CD4-positive, alpha-beta T cell (primary cell): ENCODE results near the gene DOP1A. TPM values are rescaled to one million over a fixed set of nuclear protein-coding genes. Genes with fewer than 3 reads are reported as not detected.

ENCODE experiments used
- ATAC-seq: fragments of 200-7000 bp; cut with Tn5 transposase; one replicate; pipeline ENCODE4 v1.10.0; 2022; ENCODE audit warnings: mild to moderate bottlenecking; ENCODE audit not compliant: poor library complexity
- CTCF ChIA-PET: fragments of 350-600 bp; sonication (Branson Sonifier 250); formaldehyde crosslinking; loops from one replicate; lab custom pipeline; 2021; ENCODE audit warnings: antibody characterized with exemption, inconsistent platforms; lab: Charles Lee
- POLR2A ChIA-PET: fragments of 350-600 bp; sonication (Branson Sonifier 250); formaldehyde crosslinking; loops from one replicate; lab custom pipeline; 2021; ENCODE audit warnings: antibody characterized with exemption, inconsistent platforms; lab: Charles Lee
- DNase-seq, 14 experiments: peaks; one replicate each; pipeline ENCODE4 v3.0.0-alpha.2; 2013 to 2020; ENCODE audit warnings: mixed read lengths in 2 of 14
- H3K27ac ChIP-seq, 2 donors: one replicate each; pipeline versions ENCODE4 v1.5.1 to v1.7.0; 2013; ENCODE audit warnings: low read length in 2 of 2, low read depth in 1 of 2, mild to moderate bottlenecking in 1 of 2
- H3K27me3 ChIP-seq, 2 experiments: 1 replicate in 1 of 2; 2 replicates in 1 of 2; pipeline versions ENCODE4 v1.6.1 to v1.7.0; 2013; ENCODE audit warnings: low read length in 2 of 2, control low read depth in 1 of 2, mild to moderate bottlenecking in 1 of 2, moderate library complexity in 1 of 2; ENCODE audit not compliant: insufficient read depth in 2 of 2, control insufficient read depth in 1 of 2
- H3K36me3 ChIP-seq: one replicate; pipeline ENCODE4 v1.6.1; 2013; ENCODE audit warnings: low read length, control low read depth; ENCODE audit not compliant: insufficient read depth
- H3K4me1 ChIP-seq: one replicate; pipeline ENCODE4 v1.6.1; 2013; ENCODE audit warnings: low read length, control low read depth; ENCODE audit not compliant: insufficient read depth
- H3K4me3 ChIP-seq: one replicate; pipeline ENCODE4 v1.5.1; 2013; ENCODE audit warnings: mild to moderate bottlenecking, low read length, moderate library complexity
- H3K9me3 ChIP-seq, 2 experiments: 1 replicate in 1 of 2; 2 replicates in 1 of 2; pipeline versions ENCODE4 v1.6.1 to v1.7.0; 2013; ENCODE audit warnings: low read length in 2 of 2, mild to moderate bottlenecking in 2 of 2, control low read depth in 1 of 2, moderate library complexity in 1 of 2; ENCODE audit not compliant: control insufficient read depth in 1 of 2, insufficient read depth in 1 of 2
- H3K27ac Mint-ChIP-seq: one replicate; pipeline ENCODE4 v1.8.0; 2020; ENCODE audit warnings: mixed read lengths
- H3K27me3 Mint-ChIP-seq: one replicate; pipeline ENCODE4 v1.8.0; 2021; ENCODE audit warnings: mixed read lengths
- H3K36me3 Mint-ChIP-seq: one replicate; pipeline ENCODE4 v1.8.0; 2021; ENCODE audit warnings: low read depth, mixed read lengths
- H3K4me1 Mint-ChIP-seq: one replicate; pipeline ENCODE4 v1.8.0; 2021; ENCODE audit warnings: low read depth, mixed read lengths
- H3K4me3 Mint-ChIP-seq: one replicate; pipeline ENCODE4 v1.8.0; 2020; ENCODE audit warnings: mild to moderate bottlenecking, mixed read lengths
- H3K9me3 Mint-ChIP-seq: one replicate; pipeline ENCODE4 v1.8.0; 2020; ENCODE audit warnings: mixed read lengths
- intact Hi-C, 2 experiments: fragments of 100-400 bp; cut with DNase I in 1 of 2; cut with micrococcal nuclease in 1 of 2; formaldehyde crosslinking; loops; one replicate each; pipeline versions ENCODE4 v1.15.1 to v1.9.0; 2023 to 2025; cut with DNase I, micrococcal nuclease
- total RNA-seq, 174 experiments: library from RNA in 2 of 174; stranded (reverse) in 2 of 174; gene quantifications; one replicate each; pipeline ENCODE4 v1.2.3 and lab custom pipeline; 2021 to 2026
- TF ChIP-seq, protein P1 (sequence below): fragments of 200-600 bp; IDR thresholded peaks from one replicate; pipeline ENCODE4 v1.8.0; 2022; ENCODE audit warnings: antibody characterized with exemption, mild to moderate bottlenecking

DOP1A gene
- total RNA-seq, 2 experiments from 2014 or later, result 15.6 to 15.8 TPM

DNA sequence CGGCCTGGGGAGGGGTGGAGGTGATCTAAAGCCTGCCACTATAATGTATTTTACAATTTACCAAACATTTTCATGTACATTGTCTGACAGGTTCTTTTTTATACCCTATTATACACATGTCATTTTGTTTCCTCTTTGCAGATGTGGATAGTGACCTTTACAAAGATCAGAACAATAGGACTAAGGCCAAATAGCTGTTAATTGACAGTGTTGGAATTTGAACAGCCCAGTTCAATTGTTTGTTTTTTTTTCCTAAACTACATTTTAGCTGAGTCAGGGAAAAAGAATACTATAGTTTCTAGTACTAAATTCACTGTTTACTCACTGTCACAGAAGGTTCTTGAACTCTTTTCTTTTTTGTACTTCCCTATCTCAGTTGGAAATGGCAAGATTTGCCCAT is 85.4 kb downstream of the DOP1A start:
- H3K4me1 ChIP-seq, result no peaks in the 10 kb centered on the region
- Mint-ChIP-seq H3K9me3 (no peaks in the 10 kb centered on the region), H3K27me3 (no peaks in the 10 kb centered on the region), H3K36me3 (peaks cover 85% of the 10 kb centered on the region), H3K4me1 (no peaks in the 10 kb centered on the region), H3K27ac (no peak overlapping the region), H3K4me3 (no peak overlapping the region)
- no peak overlapping the region for H3K4me3 ChIP-seq
- ATAC-seq, result no peak
- intact Hi-C loops, result no loop called here
- H3K27me3 ChIP-seq, result no peaks in the 10 kb centered on the region
- ChIA-PET CTCF (no interaction called here), POLR2A (no interaction called here)
- H3K9me3 ChIP-seq, result no peaks in the 10 kb centered on the region
- H3K27ac ChIP-seq, result no peak overlapping the region
- no peak for DNase-seq
- TF ChIP-seq, protein P1, sequence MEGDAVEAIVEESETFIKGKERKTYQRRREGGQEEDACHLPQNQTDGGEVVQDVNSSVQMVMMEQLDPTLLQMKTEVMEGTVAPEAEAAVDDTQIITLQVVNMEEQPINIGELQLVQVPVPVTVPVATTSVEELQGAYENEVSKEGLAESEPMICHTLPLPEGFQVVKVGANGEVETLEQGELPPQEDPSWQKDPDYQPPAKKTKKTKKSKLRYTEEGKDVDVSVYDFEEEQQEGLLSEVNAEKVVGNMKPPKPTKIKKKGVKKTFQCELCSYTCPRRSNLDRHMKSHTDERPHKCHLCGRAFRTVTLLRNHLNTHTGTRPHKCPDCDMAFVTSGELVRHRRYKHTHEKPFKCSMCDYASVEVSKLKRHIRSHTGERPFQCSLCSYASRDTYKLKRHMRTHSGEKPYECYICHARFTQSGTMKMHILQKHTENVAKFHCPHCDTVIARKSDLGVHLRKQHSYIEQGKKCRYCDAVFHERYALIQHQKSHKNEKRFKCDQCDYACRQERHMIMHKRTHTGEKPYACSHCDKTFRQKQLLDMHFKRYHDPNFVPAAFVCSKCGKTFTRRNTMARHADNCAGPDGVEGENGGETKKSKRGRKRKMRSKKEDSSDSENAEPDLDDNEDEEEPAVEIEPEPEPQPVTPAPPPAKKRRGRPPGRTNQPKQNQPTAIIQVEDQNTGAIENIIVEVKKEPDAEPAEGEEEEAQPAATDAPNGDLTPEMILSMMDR, result no peak
- H3K36me3 ChIP-seq, result peaks cover 57% of the 10 kb centered on the region

GRCh38 chr6:83153883-83154521 is 86.5 kb downstream of the DOP1A start:
- Histone ChIP-seq H3K4me3 (no peak overlapping the region), H3K36me3 (peaks cover 60% of the 10 kb centered on the region), H3K27me3 (no peaks in the 10 kb centered on the region), H3K27ac (no peak overlapping the region), H3K4me1 (no peaks in the 10 kb centered on the region), H3K9me3 (no peaks in the 10 kb centered on the region)
- no peak for DNase-seq
- intact Hi-C loops, result no loop called here
- TF ChIP-seq, protein P1, result no peak
- Mint-ChIP-seq H3K27me3 (no peaks in the 10 kb centered on the region), H3K9me3 (no peaks in the 10 kb centered on the region), H3K27ac (no peak overlapping the region), H3K36me3 (peaks cover 78% of the 10 kb centered on the region), H3K4me1 (no peaks in the 10 kb centered on the region), H3K4me3 (no peak overlapping the region)
- CTCF ChIA-PET, result interaction anchor here (1.3 kb wide), 1 partner anchor 62 kb away, joined by 3 read pairs; no protein-coding TSS in a partner anchor
- POLR2A ChIA-PET, result no interaction called here
- no peak for ATAC-seq

- H3K27me3 Mint-ChIP-seq, result no peaks in the 10 kb centered on the region
- peaks cover 75% of the 10 kb centered on the region for H3K36me3 Mint-ChIP-seq
- no peak overlapping the region for H3K4me3 Mint-ChIP-seq
- POLR2A ChIA-PET, result no interaction called here
- no peaks in the 10 kb centered on the region for H3K9me3 Mint-ChIP-seq
- Histone ChIP-seq H3K27me3 (no peaks in the 10 kb centered on the region), H3K4me3 (no peak overlapping the region), H3K4me1 (no peaks in the 10 kb centered on the region), H3K36me3 (peaks cover 73% of the 10 kb centered on the region), H3K27ac (no peak overlapping the region), H3K9me3 (no peaks in the 10 kb centered on the region)
- CTCF ChIA-PET, result interaction anchor here (1.0 kb wide), 1 partner anchor 55 kb away, joined by 3 read pairs; no protein-coding TSS in a partner anchor
- TF ChIP-seq, protein P1, result no peak
- intact Hi-C loops, result no loop called here
- DNase-seq (no peak), ATAC-seq (no peak)
- no peaks in the 10 kb centered on the region for H3K4me1 Mint-ChIP-seq
- no peak overlapping the region for H3K27ac Mint-ChIP-seq
These were observed 88.3 kb downstream of the DOP1A start for GRCh38 chr6:83155794-83156193.
